ENCODE results near the gene PCDHA5.

GRCh38 chr5:140822281-140822629 lies 842 bp downstream of the PCDHA5 start:
- TF ChIP-seq, protein P1, sequence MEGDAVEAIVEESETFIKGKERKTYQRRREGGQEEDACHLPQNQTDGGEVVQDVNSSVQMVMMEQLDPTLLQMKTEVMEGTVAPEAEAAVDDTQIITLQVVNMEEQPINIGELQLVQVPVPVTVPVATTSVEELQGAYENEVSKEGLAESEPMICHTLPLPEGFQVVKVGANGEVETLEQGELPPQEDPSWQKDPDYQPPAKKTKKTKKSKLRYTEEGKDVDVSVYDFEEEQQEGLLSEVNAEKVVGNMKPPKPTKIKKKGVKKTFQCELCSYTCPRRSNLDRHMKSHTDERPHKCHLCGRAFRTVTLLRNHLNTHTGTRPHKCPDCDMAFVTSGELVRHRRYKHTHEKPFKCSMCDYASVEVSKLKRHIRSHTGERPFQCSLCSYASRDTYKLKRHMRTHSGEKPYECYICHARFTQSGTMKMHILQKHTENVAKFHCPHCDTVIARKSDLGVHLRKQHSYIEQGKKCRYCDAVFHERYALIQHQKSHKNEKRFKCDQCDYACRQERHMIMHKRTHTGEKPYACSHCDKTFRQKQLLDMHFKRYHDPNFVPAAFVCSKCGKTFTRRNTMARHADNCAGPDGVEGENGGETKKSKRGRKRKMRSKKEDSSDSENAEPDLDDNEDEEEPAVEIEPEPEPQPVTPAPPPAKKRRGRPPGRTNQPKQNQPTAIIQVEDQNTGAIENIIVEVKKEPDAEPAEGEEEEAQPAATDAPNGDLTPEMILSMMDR (IDR thresholded peaks at IDR 0.05): no peak
- no peak for TF ChIP-seq POLR2A (IDR thresholded peaks at IDR 0.05)

Measured in lower leg skin (tissue), 3 donors.